DMS 273 (cell line): ENCODE data around the gene IL18RAP.

Experiments used
- DNase-seq: peaks from one replicate; lab custom pipeline; 2025; ENCODE audit not compliant: unreplicated experiment; lab: John Stamatoyannopoulos, UW

Gene IL18RAP

DNA sequence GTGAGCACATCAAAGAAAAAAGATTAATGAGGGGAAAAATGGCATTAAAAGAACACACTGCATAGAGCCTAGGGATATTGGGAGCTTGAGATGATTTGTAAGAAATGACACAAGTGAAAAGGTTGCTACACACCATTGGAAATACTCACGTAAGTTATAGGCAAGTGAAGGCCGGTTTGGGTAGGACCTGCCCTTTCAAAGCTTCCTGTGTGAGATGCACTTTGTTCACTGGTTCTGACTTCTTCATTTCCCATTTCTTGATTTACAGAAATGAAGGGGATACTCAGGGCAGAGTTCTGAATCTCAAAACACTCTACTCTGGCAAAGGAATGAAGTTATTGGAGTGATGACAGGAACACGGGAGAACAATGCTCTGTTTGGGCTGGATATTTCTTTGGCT is at the start of gene IL18RAP:
Gene IL18RAP (plus strand): TSS at position 251 of the 400 bp plus-strand sequence. CDS start 118 bp downstream, at position 369.
- DNase-seq = no peak

DNA sequence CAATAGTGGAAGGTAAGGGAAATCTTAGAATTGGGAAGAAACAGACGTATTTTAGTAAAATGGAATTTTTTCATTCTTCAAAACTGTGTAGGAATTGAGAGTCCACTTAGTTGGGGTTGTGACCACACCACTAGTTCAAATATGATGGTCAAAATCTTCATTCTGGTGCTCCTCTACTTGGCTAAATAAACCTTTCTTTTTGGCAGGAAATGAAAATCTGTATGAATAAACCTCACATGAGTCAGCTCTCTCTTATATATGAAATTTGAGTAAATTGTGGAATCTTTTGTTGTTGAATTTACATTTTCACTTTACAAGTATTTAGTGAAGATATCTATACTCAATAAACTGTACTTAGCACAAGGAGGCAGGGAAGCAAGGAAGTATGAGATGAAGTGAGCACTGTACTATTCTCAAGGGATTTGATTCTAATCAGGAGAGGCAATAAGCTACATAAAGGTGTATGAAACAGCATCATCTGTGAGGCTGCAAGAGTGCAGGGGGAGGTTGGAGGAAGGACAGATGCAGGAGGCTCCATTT is 46.8 kb upstream of the IL18RAP start:
- no peak for DNase-seq

GRCh38 chr2:102383722-102384121 is 39.2 kb upstream of the IL18RAP start:
- no peak for DNase-seq

- no peak for DNase-seq
Observed at GRCh38 chr2:102385522-102385921, 37.4 kb upstream of the IL18RAP start.

DNA sequence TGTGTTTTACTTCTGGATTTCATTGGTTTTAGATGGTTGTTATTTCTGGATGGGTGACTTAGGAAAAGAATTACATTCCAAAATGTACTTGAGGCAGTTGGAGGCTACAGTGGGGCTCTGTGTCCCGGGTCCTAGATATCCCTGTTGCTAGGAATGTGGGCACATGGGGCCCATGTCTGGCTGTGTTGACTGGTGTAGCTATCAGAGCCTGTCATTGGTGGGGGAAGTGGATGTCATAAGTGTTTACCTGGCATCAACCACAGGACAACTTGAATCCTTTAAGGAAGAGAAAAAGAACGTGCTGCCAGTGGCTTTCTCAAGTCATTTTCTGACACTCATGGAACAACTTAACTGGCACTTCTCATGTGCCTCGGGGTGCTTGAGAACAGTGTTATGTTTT is 37.0 kb upstream of the IL18RAP start:
- no peak for DNase-seq

GRCh38 chr2:102386867-102387541 is 36.0 kb upstream of the IL18RAP start:
- DNase-seq = no peak

- no peak for DNase-seq
Observed at GRCh38 chr2:102387763-102388546, 35.0 kb upstream of the IL18RAP start.

GRCh38 chr2:102391565-102391964 is 31.4 kb upstream of the IL18RAP start:
- DNase-seq = no peak

- no peak for DNase-seq
Observed at GRCh38 chr2:102392096-102392495, 30.9 kb upstream of the IL18RAP start.

DNA sequence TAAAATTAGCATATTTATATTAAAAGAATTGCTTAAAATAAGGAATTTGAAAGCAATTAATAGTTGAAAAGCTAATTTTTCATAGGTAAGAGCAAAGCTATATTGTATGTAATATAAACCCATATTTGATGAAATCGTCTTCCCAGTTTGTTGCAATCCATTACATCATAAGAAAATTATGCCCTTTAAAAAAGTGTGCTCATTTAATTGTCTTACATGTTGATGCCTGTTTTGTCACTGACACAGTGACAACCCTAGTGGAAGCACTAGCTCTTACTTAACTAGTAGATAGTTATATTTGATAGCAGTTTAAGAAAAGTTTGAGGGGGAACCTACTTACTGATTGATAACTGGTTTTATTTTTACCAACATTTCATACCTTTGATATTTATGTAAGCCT is 30.0 kb upstream of the IL18RAP start:
- DNase-seq = no peak

- no peak for DNase-seq
Observed at GRCh38 chr2:102396012-102396411, 26.9 kb upstream of the IL18RAP start.

- no peak for DNase-seq
Observed at GRCh38 chr2:102397209-102397608, 25.8 kb upstream of the IL18RAP start.

GRCh38 chr2:102399499-102400141 is 23.3 kb upstream of the IL18RAP start:
- no peak for DNase-seq

GRCh38 chr2:102401456-102401855 is 21.5 kb upstream of the IL18RAP start:
- no peak for DNase-seq

DNA sequence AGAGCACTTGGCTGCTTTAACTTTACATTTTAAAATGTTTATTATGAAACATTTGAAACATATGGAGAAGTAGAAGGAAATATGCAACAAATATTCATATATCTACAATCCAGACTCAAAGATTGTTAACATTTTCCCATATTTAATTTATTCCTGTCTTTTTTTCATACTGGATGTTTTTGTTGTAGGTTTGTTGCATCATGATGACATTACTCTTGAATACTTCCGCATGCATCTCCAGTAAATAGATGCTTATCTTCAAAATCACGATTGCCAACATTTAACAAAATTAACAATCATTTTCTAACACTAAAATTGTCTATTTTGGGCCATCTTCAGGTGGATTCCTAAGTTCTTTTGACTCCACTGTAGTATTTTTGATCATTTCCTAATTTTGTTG is 21.1 kb upstream of the IL18RAP start:
- DNase-seq = no peak

GRCh38 chr2:102410952-102411351 is 12.0 kb upstream of the IL18RAP start:
- no peak for DNase-seq

DNA sequence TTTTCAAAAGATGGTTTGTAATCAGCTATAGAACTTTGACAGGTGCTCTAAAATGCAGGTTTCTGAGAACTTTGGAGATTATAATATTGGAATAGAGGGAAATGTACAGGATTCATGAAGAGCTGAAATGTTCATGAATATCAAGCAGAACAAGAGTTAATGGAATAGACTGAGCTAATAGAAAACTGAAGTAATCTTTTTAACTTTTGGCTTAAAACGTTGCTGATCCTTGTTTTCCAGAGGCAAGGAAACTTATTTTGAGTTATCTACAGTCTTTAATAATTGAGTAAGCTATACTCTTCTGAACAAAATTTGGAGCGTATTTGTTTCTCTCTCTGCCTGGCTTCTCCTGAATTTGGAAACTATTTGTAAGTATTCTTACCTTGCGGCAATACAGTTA is 10.8 kb upstream of the IL18RAP start:
- no peak for DNase-seq

GRCh38 chr2:102417946-102418345 is 5.0 kb upstream of the IL18RAP start:
- DNase-seq = no peak

DNA sequence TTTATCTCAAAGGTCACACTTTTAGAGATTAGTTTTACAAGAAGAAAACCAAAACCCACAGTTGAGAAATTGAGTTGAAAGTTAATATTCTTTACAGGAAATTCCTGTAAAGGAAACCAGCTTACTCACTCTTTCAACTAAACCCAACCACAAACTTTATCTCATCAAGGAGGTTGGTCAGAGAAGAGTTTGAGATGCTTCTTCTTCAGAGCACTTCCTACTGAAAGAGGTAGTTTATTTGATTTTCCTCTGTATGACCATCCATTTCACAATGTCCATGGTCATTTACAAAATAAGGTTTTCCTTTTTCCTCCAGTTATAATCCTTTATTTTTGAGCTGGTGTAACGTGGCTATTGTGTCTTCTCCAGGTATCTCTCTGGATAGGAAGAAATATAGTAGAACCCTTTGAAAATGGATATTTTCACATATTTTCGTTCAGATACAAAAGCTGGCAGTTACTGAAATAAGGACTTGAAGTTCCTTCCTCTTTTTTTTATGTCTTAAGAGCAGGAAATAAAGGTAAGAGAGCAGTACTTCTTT is 4.5 kb upstream of the IL18RAP start:
- no peak for DNase-seq

- DNase-seq = no peak
Observed at GRCh38 chr2:102420290-102420689, 2.7 kb upstream of the IL18RAP start.
